ENCODE data around the gene MYT1. TPM values are rescaled to one million over a fixed set of nuclear protein-coding genes. Genes with fewer than 3 reads are reported as not detected.

The MYT1 gene
- total and polyA plus RNA-seq, 2 of the 13 experiments (the other 11 are each of a cell fraction or from before 2014, with no cell fraction given), result 0.58 to 2.5 TPM

GRCh38 chr20:64234291-64234791 is 70.1 kb downstream of the MYT1 start (continued):
- TF ChIP-seq ZNF609 (CRISPR knock-in tag; IDR thresholded peaks at IDR 0.05; ENCODE audit: borderline replicate concordance), result peak; percentile 83; the same call in 1 of the 2 replicates
- TF ChIP-seq ZNF451 (CRISPR knock-in tag; IDR thresholded peaks at IDR 0.05), result peak; percentile 53; the same call in 1 of the 2 replicates
- no peak for TF ChIP-seq LBX2 (CRISPR knock-in tag; IDR thresholded peaks at IDR 0.05; ENCODE audit: borderline replicate concordance)
- TF ChIP-seq, protein P1, sequence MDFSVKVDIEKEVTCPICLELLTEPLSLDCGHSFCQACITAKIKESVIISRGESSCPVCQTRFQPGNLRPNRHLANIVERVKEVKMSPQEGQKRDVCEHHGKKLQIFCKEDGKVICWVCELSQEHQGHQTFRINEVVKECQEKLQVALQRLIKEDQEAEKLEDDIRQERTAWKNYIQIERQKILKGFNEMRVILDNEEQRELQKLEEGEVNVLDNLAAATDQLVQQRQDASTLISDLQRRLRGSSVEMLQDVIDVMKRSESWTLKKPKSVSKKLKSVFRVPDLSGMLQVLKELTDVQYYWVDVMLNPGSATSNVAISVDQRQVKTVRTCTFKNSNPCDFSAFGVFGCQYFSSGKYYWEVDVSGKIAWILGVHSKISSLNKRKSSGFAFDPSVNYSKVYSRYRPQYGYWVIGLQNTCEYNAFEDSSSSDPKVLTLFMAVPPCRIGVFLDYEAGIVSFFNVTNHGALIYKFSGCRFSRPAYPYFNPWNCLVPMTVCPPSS (IDR thresholded peaks at IDR 0.05), result no peak
- TF ChIP-seq CCDC6 (CRISPR knock-in tag; IDR thresholded peaks at IDR 0.05), result no peak
- TF ChIP-seq HBP1 (CRISPR knock-in tag; IDR thresholded peaks at IDR 0.05; ENCODE audit: low read depth), result no peak
- TF ChIP-seq KDM1A (CRISPR knock-in tag; IDR thresholded peaks at IDR 0.05), result no peak
- no peak for TF ChIP-seq SRF (IDR thresholded peaks at IDR 0.05; ENCODE audit: low read depth, low read length)
- no peak for TF ChIP-seq ZNF333 (CRISPR knock-in tag; IDR thresholded peaks at IDR 0.05; ENCODE audit: borderline replicate concordance)
- TF ChIP-seq KDM4B (CRISPR knock-in tag; IDR thresholded peaks at IDR 0.05), result no peak
- TF ChIP-seq POLR2A (IDR thresholded peaks at IDR 0.05; ENCODE audit: insufficient read depth in 1 of 2, low read depth in 2 of 2, low read length in 2 of 2), result no peak
- no peak for TF ChIP-seq ZNF503 (CRISPR knock-in tag; IDR thresholded peaks at IDR 0.05)
- TF ChIP-seq HNF4A (CRISPR knock-in tag; IDR thresholded peaks at IDR 0.05), result peak; percentile 45
- TF ChIP-seq ZMYM3 (CRISPR knock-in tag; IDR thresholded peaks at IDR 0.05), result 0 out of 2 replicates have a peak, but pooled peaks have one; percentile 37
- TF ChIP-seq, protein P2, sequence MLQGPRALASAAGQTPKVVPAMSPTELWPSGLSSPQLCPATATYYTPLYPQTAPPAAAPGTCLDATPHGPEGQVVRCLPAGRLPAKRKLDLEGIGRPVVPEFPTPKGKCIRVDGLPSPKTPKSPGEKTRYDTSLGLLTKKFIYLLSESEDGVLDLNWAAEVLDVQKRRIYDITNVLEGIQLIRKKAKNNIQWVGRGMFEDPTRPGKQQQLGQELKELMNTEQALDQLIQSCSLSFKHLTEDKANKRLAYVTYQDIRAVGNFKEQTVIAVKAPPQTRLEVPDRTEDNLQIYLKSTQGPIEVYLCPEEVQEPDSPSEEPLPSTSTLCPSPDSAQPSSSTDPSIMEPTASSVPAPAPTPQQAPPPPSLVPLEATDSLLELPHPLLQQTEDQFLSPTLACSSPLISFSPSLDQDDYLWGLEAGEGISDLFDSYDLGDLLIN (CRISPR knock-in tag; IDR thresholded peaks at IDR 0.05; ENCODE audit: borderline replicate concordance), result no peak
- peak; percentile 98 for TF ChIP-seq ZBTB7A (CRISPR knock-in tag; IDR thresholded peaks at IDR 0.05)
- no peak for TF ChIP-seq ZNF121 (CRISPR knock-in tag; IDR thresholded peaks at IDR 0.05)
- TF ChIP-seq ZNF746 (CRISPR knock-in tag; IDR thresholded peaks at IDR 0.05), result 0 out of 2 replicates have a peak, but pooled peaks have one; percentile 72
- TF ChIP-seq KDM3A (CRISPR knock-in tag; IDR thresholded peaks at IDR 0.05; ENCODE audit: low read depth), result no peak
- TF ChIP-seq U2AF2 (IDR thresholded peaks at IDR 0.05; ENCODE audit: low read depth, low read length), result no peak
- TF ChIP-seq ZNF777 (CRISPR knock-in tag; IDR thresholded peaks at IDR 0.05), result no peak

All from HepG2 (cell line).